ENCODE measurements around the gene KNCN. TPM values are rescaled to one million over a fixed set of nuclear protein-coding genes. Genes with fewer than 3 reads are reported as not detected.

KNCN gene
- total RNA-seq, 1 donor from 2014 or later: not detected

DNA sequence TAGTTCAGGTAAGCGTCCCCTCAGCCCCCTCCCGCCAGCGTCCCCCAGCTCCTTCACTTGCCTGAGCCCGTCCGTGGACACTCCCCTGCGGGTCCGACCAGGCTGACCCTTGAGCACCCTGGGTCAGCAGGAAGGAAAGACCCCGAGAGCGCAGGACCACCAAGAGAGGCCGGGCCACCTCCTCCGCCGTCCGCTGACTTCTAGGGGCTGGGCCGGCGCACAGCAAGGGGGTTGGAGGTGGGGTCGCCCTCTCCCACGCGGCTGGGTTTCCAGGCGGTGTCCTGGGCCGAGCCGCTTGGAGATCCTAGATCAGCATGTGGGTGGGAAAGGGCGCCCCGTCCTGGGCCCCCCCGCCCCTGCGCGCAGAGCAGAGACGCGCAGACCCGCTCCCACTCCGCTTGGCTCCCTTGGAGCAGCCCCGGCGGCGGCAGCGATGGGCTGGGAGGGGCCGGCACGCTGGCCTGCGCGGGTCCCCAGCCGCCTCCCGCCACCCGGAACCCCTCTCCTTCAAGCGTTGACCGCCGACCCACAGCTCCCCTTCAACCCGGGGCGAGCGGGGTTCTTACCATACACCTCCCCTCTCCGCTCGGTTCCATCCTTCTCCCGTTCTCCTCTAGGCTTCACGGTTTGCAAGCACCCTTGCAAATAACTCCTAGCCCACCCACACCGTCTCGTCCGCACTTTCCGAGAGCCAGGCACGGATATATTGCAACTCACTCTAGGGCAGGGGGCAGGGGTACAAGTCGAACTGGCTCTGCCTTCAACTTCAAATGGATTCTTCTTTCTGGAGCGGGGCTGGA lies 7.5 kb downstream of the KNCN start:
- no peak for DNase-seq

DNA sequence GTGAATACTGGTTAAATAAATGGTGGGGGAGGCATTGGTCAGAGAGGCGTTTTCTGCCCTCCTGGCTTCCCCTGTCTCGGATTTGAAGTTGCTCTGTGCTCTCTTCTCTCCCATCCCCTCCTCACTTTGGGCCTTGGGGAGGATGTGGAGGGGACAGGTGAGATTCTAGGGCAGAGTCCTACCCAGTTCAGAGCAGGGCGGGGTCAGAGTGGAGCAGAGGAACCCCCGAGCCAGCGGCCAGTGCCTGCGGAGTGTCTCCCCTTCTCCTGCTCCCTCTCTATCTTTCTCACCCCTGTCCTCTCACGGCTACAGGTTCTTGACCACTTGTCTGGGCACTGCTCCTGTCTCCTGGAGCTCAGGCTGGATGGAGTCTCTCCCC lies 8.1 kb downstream of the KNCN start:
- DNase-seq: no peak

DNA sequence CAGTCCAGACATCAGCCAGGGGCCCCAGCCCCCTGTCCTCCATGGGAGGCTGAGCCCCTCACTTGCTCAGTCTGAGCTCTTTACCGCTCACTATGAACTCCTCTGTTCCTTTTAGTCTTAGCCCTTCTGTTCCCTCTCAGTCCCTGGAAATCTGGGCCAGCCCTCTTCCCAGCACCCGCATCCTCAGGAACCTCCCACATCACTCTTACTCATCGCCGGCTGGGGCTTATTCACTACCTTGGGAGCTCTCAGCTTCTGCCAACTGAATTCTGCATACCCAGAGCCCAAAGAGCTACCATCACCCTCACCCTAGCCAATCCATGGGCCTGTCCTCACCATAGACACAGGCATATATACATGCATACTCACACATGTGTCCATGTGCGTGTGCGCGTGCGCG lies 11.5 kb downstream of the KNCN start:
- no peak for DNase-seq

DNA sequence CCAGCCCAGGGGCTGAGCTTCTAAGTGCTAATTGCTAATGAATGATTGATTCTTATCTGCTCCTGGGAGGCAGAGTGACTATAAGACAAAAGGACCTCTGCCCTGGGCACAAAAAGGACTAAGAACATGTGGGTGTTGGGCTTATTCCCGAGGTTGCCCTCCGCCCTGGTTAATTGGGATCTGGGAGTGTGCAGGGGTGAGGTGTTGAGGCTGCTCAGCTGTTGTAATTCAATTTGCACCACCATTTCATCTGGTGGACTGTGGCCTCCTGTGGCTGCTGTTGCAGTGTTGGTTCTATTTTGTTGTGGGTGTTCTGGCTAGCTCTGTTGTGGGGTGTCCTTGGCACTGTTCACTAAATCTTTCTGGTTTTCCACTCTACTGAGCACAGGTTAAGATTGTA lies 13.3 kb downstream of the KNCN start:
- DNase-seq: no peak

DNA sequence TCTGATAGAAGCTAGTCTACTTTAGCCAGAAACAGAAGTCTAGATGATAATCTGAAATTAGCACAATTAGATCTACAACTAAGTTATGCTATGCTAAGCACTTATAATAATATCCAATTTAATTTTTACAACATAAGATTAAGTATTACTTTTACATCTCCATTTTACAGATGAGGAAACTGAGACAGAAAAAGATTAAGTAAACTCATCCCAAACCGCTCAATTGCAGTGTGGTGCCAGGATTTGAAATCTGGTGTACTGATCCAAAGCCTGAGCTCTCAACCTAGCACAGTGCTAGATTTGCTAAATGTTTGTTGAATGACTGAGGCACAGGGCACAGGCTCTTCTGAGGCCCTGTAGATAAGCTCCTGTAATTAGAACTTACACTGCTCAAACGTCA lies 13.8 kb downstream of the KNCN start:
- DNase-seq: no peak

DNA sequence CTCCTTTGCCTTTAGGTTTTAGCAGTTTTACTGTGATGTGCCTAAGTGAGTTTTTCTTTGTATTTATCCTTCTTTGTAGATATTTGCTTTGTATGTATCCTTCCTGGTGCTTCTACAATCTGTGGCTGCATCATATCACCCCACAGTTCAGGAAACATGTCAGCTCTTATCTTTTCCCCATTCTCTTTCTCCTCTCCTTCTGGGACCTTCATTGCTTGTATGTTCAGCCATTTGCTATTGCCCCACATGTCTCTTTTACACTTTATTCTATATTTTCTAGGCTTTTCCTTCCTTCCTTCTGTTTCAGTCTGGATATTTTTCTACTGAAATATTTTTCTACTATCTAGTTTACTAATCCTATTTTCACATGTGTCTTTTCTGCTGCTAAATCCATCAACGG lies 14.9 kb downstream of the KNCN start:
- no peak for DNase-seq

DNA sequence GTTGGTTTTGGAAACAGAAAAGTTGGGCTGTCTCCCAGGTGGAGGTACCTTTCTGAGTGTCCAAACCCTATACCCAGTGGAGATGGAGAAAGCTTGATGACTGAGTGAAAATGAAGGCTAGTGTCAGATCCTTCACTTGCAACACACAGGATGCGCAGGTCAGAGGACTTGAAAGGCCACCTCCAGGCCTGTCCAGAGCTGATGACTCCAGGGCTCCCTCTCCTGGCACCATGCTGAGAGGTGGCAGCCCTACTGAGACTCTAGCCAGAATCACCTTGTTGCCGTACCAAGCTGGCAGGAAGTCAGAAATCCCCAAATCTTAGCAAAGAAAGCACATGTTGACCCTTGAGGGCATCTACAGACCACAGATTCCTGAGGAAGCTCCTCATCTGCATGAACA lies 16.4 kb downstream of the KNCN start:
- no peak for DNase-seq

DNA sequence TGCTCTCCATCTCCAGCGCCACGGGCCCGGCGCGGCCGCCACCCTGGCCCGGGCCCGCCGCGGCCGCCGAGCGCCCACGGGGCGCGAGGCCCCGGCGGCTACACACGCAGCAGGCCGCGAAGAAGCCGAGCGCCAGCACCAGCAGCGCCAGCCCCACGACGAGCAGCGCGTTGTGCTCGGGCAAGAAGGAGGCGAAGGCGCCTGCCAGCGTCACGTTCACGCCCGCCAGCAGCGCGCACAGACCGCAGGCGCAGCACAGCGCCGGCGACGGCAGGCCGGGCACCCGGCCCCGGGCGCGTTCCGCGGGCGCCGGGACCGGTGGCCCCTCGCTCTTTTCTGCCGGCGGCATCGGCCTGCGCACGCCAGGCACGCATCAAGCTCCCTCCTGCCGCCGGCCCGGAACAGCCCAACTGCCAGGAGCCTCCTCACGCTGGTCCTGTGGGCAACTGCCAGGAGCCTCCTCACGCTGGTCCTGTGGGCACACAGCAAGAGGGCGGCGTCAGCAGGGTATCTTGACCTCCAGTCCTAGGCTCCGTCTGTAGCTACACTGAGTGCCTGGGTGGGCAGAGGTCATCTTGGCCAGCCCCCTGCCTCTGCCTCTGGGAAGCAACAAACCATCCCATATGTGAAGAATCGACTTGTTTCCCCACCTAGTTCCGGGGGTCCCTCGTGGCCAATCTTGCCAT lies 18.1 kb downstream of the KNCN start:
- no peak for DNase-seq

DNA sequence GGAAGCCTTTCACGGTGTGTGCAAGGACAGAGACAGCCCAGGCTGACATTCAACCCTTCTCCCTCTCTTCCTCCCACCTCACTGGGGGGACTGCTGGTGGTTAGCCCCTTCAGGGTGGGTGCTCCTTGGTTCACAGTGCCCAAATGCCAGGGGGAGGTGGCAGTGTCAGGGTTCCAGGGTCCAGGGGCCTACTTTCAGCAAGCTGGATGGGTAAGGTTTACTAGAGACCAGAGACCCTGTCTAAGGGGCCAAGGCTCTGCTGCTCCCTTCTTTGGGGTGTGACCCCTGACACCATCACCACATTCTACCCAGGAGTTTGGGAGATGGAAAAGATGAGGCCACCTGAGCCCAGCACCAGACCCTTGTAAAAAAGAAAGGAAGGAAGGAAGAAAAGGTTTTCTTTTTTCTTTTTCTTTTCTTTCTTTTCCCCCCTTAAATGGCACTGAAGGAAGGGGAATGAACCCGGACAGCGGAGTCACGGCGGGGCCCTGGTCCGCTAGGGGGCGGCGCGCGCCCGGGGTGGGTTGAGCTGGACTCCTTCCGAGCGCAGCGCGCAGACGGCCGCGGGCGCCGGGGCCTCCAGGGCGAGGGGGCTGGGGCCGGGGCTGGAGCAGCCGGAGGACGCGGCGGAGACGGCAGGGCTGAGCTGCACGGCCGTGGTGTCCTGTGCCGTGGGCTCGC lies 18.8 kb downstream of the KNCN start:
- no peak for DNase-seq

DNA sequence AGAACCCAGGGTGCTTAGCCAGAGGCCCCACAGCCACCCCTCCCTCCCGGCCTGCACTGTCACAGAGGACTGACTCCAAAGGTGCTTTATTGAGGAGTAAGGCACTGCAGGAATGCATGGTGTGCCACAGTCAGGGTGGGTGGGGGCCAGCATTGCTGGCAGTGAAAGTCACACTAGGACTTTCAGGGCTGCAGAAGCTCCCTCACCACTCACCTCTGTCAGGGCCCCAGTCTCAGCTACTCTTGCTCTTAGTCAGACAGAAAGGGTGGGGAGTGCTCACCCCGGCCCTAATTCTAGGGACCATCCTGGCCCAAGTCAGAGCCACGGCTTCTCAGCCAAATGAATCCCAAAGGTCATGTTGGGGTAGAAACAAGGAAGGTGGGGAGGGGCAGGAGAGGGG lies 19.4 kb downstream of the KNCN start:
- no peak for DNase-seq

DNA sequence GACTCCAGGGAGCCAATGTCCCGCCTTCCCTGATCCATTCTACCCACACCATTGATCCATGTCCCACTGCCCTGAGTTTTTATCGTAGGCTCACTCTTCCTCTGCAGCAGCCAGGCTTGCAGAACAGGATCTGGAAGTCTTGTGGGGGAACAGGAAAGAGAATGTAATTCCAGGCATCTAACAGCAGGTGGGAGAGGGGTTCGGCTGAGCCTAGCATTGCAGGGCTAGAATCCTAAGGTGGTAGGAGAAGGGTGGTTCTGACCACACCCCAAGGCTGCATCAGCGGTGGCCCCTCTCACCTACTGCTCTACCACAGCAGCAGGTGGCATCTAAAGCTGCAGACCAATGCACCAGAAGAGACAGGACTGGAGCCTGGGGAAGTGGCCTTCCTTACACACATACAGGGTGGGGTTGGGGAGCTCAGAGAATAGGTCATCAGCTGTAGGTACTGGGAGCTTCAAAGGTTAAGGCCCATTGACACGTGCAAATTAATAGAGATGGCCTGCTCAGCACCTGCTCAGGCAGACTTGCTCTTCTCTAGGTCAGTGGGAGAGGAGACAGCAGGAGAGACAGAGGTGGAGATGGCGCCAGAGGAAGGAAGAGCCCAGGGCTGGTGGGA lies 20.5 kb downstream of the KNCN start:
- no peak for DNase-seq

DNA sequence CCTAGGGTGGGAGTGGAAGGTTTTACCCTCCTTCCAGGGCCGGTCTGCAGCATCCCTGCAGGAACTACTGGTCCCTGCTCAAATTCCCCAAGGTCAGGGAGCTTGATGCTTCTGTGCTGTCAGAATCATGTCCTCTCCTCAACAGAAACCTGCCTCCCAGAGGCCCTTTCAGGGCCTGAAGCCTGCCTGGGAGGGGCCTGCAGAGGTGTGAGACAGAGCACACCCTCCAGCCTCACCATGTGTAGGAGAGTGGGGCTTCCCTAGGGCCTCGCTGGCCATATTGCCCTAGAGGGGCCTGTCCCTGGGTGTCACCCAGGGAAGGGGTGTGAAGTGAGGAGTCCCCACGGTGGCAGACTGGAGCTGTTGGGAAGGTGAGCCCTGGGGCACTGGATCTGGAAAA lies 21.1 kb downstream of the KNCN start:
- no peak for DNase-seq

DNA sequence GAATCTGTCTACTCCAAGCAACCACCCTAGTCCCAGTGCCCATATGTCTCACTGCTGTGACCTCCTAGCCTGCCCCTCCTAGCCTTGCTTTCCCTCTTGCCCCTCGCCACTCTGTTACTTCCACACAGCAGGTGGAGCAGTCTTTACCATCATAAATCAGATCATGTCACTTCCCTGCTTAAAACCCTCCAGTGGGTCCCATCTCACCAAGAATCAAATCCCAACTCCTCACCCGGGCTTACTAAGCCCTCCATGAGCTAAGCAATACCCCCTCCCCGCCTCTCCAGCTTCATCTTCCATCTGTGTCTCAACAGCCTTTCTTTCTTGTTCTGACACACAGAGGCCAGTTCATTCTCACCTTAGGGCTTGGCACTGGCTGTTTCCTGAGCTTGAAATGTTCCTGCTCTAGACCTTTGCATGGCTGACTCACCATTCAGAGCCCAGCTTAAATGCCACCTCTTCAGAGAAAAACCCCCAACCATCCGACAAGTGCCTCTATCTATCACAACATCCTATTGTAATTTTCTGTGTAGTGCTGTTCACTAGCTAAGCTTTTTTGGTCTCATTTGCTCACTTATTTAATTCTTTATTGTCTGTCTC lies 22.3 kb downstream of the KNCN start:
- DNase-seq: no peak

DNA sequence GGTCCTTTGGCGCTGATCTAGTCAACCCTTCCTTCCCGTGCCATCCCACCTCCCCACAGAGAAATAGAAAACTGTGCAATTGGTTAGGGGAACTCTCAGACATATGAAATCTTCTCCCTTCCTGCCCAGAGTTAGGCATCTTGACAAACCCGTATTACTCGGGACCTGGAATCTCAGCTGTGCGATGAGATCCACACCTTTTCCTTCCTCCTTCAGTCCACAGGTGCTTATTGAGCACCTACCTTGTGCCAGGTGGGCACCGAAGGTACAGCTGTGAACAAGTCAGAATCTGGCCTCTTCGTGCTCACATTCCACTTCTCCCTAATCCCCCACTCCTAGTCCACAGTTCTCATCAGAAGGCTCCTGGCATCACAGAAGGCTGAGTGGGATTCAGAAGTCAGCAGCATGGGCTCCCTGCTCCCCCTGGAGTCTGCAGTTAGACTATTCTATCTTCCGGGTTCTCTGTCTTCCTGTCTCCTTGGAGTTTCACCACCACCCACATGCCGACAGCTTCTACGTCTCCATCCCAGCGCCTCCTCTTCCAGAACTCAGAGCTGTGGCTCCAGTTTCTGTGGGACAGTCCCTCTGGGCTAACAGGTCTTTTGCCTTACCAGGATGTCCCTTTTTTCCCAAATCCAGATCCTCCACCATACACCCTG lies 23.0 kb downstream of the KNCN start:
- DNase-seq: no peak

DNA sequence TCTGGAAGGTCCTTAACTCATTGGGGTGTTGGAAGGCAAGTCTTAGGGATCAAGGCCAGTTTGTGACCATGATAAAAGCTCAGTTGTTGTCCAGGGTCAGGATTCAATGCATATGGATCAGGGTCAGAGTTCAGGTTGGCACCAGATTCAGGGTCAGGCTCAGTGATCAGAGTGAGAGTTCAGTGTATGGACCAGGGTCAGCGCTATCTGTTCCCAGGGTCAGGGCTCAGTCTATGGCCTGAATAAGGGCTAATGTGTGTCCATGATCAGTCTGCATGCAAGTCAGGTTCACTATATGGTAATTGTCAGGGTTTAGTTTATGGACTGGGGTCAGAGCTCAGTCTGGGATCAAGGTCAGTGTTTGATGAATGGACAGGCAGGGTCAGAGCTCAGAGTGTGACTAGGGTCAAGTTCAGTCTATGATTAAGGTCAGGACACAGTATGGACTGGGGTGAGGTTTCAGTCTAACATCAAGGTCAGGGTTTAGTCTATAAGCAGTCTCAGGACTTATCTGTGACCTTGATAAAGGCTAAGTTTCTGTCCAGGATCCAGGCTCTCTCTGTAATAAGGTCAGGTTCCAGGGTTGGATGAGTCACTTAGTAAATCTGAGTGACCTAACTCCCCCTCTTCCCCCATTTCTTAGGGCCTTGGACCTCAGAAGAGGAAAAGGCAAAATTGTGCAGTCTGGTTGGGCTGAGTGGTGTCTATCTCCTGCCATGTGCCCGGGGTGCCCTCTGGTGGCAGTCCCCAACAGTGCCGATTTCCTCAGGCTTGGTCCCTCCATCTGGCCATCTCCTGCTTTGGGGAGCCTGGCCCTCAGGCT lies 23.8 kb downstream of the KNCN start:
- DNase-seq: peak; percentile 32

DNA sequence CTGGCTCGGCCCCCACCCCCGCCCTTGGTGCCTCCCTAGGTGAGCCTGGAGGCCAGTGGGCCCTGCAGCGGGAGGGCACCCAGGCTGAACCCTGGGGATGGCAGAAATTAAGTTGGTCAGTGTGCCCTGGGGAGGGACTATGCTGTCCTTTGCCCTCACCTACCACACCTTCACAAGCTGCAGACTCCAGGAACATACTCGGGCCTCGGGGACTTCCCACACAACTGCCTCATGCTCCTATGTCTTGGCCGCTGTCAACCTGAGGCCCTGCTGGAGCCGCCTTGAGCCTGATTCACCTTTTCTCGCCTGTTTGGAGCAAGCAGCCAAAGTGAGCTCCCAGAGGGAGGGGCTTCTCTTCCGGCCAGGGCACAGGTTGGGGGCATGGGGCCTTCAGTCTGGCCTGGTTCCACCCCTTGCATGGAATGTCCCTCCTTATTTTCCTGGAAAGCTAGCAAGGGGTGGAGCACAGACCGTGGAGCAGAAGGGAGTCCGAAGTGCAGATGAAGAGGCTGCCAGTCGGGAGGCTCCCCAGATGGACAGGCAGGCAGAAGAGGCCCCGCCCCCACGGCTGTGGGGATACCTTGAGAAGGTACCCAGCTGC lies 24.7 kb downstream of the KNCN start:
- DNase-seq: no peak

DNA sequence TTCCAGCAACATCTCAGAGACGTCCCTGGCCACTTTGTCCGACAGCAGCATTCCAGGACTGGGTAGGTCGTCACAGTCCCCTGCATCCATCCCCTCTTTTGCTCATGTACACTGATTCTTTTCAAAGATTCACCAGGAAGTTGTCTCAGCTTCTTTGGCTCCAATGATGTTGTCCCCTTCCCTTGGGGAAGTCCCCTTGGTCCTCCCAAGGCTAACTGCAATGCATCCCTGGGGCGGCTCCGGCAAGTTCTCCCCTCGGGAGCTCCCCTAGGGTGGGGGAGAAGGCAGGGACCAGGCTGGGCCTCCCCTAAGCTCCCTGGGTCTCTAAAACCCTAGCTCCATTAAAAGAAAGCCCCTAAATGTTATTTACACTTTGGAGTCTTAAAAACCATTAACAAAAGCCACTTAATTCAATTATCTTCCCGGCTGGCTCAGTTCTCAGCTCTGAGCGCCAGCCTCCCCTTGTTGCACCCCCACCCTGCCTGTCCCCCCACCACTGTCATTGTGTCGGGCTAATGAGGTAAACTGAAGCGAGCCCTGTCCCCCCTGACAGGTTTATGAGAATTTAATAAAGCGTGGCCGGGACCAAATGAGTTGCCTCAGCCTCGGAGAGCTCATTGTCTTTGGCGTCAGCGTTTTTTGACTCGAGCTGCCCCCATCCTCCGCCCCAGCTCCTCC lies 25.3 kb downstream of the KNCN start:
- no peak for DNase-seq

DNA sequence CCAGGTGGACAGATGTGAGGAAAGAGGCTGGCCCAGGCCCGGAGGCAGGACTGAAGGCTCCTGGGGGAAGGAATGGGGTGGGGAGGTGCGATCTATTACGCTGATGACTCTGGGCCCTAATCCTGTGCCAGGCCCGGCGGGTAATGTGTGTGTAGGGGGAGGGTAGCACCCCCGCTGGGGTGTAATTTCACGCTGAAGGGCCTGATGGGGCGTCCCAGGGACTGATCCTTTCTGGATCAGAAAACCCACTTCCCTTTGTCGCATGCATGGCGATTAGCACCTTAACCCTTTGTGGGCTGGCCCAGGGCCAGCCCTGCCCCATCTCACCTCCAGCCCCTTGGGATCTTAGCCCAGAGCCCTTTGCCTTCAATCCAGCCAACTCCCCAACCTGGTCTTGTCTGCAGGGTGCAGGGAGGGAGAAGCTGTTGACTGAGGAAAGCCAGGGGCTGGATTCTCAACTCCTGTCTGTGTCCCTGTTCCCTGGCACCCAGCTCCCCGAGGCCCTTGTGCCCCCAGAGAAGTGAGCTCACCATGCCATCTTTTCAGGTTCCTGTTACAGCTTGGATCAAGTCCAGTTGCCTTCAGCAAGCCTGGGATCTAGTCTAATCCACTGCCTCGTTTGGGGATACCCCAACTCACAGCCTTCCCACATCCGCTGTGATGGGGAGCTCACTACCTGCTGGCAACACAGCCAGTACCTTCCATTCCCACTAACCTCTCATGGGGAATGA lies 26.0 kb downstream of the KNCN start:
- no peak for DNase-seq

DNA sequence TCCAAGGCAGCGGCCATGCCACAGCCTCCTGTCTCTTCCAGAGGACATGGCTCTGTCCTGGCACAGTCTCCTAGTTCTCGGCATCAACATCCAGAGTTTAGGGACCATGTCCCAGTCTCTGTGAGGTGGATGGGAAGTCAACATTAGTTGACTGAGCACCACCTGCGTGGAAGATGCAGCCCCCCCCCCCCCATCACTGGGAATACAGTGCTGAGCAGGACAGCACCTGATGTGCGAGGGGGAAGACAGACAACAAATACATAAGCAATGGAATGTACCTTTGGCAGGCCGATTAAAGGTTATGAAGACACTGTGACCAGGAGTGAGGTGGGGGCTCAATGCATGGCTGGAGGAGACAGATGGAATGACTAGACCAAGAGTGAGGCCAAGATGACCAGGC lies 26.6 kb downstream of the KNCN start:
- no peak for DNase-seq

Data from skin of body (tissue), 2 donors.